Mesenchymal stem cell (in vitro differentiated cells and primary cell): ENCODE results near the gene SPATA12.
A peak's percentile ranks its signal among the peaks of the same experiment; 100 is the strongest.

ENCODE experiments used
- DNase-seq: peaks from one replicate; pipeline ENCODE4 v3.0.0-alpha.2; 2013
- H2AFZ ChIP-seq: one replicate; pipeline ENCODE4 v1.6.1; 2013; ENCODE audit warnings: low read depth, mild to moderate bottlenecking, control low read depth, inconsistent platforms, low read length, moderate library complexity
- H2AK5ac ChIP-seq: 2 replicates; pipeline ENCODE4 v1.6.1; 2013; ENCODE audit warnings: low read length, moderate library complexity, mild to moderate bottlenecking, inconsistent platforms; ENCODE audit not compliant: severe bottlenecking
- H2BK120ac ChIP-seq: one replicate; pipeline ENCODE4 v1.6.1; 2013; ENCODE audit warnings: low read depth, mild to moderate bottlenecking, inconsistent platforms, low read length, moderate library complexity
- H2BK12ac ChIP-seq, 2 experiments: one replicate each; pipeline ENCODE4 v1.6.1; 2013; ENCODE audit warnings: inconsistent platforms in 2 of 2, low read length in 2 of 2, mild to moderate bottlenecking in 2 of 2, moderate library complexity in 2 of 2, control low read depth in 1 of 2
- H2BK15ac ChIP-seq: one replicate; pipeline ENCODE4 v1.6.1; 2013; ENCODE audit warnings: mild to moderate bottlenecking, low read depth, inconsistent platforms; ENCODE audit not compliant: poor library complexity, severe bottlenecking
- H2BK5ac ChIP-seq: 2 replicates; pipeline ENCODE4 v1.6.1; 2013; ENCODE audit warnings: low read depth, mild to moderate bottlenecking, low read length, control low read depth, inconsistent platforms; ENCODE audit not compliant: poor library complexity, severe bottlenecking
- H3K14ac ChIP-seq, 2 experiments: one replicate each; pipeline ENCODE4 v1.6.1; 2013; ENCODE audit warnings: inconsistent platforms in 2 of 2, low read length in 2 of 2, control low read depth in 1 of 2, mild to moderate bottlenecking in 1 of 2, moderate library complexity in 1 of 2
- H3K18ac ChIP-seq, 2 experiments: one replicate each; pipeline ENCODE4 v1.6.1; 2013; ENCODE audit warnings: inconsistent platforms in 2 of 2, low read length in 2 of 2, control low read depth in 1 of 2, low read depth in 1 of 2, mild to moderate bottlenecking in 1 of 2
- H3K23ac ChIP-seq, 2 experiments: one replicate each; pipeline ENCODE4 v1.6.1; 2013; ENCODE audit warnings: inconsistent platforms in 2 of 2, low read length in 2 of 2, mild to moderate bottlenecking in 2 of 2, moderate library complexity in 2 of 2, control low read depth in 1 of 2
- H3K27ac ChIP-seq: 2 replicates; pipeline ENCODE4 v1.5.1; 2013; ENCODE audit warnings: mild to moderate bottlenecking, moderate library complexity, low read length, control low read depth, inconsistent platforms; ENCODE audit not compliant: poor library complexity, severe bottlenecking
- H3K27me3 ChIP-seq, 2 experiments: 2 replicates each; pipeline versions ENCODE4 v1.6.1 to v1.7.0; 2013; ENCODE audit warnings: low read length in 2 of 2, mild to moderate bottlenecking in 2 of 2, moderate library complexity in 2 of 2, control low read depth in 1 of 2, inconsistent platforms in 1 of 2; ENCODE audit not compliant: control insufficient read depth in 1 of 2, insufficient read depth in 1 of 2
- H3K36me3 ChIP-seq, 2 experiments: 2 replicates each; pipeline versions ENCODE4 v1.6.1 to v1.7.0; 2013; ENCODE audit warnings: low read length in 2 of 2, control low read depth in 1 of 2, inconsistent platforms in 1 of 2, low read depth in 1 of 2, mild to moderate bottlenecking in 1 of 2; ENCODE audit not compliant: insufficient read depth in 2 of 2, control insufficient read depth in 1 of 2
- H3K4ac ChIP-seq, 2 experiments: one replicate each; pipeline ENCODE4 v1.6.1; 2013; ENCODE audit warnings: inconsistent platforms in 2 of 2, low read length in 2 of 2, mild to moderate bottlenecking in 2 of 2, moderate library complexity in 2 of 2, control low read depth in 1 of 2, low read depth in 1 of 2
- H3K4me1 ChIP-seq: 2 replicates; pipeline ENCODE4 v1.6.1; 2013; ENCODE audit warnings: low read depth, low read length, control low read depth; ENCODE audit not compliant: control insufficient read depth, insufficient read depth
- H3K4me2 ChIP-seq: 2 replicates; pipeline ENCODE4 v1.6.1; 2013; ENCODE audit warnings: low read length, mild to moderate bottlenecking, inconsistent platforms; ENCODE audit not compliant: poor library complexity, severe bottlenecking
- H3K4me3 ChIP-seq, 2 experiments: 2 replicates each; pipeline versions ENCODE4 v1.5.1 to v1.7.0; 2013; ENCODE audit warnings: low read length in 2 of 2, mild to moderate bottlenecking in 2 of 2, control low read depth in 1 of 2, low read depth in 1 of 2; ENCODE audit not compliant: insufficient read depth in 1 of 2
- H3K79me1 ChIP-seq: replicated peaks from 2 replicates; pipeline ENCODE4 v1.6.1; 2013; ENCODE audit warnings: mild to moderate bottlenecking, control low read depth, low read length, inconsistent platforms; ENCODE audit not compliant: poor library complexity, severe bottlenecking
- H3K9ac ChIP-seq: 2 replicates; pipeline ENCODE4 v1.7.0; 2013; ENCODE audit warnings: mild to moderate bottlenecking, low read length, moderate library complexity
- H3K9me3 ChIP-seq: 2 replicates; pipeline ENCODE4 v1.7.0; 2013; ENCODE audit warnings: mild to moderate bottlenecking, low read length; ENCODE audit not compliant: control insufficient read depth
- H4K8ac ChIP-seq: one replicate; pipeline ENCODE4 v1.6.1; 2013; ENCODE audit warnings: inconsistent platforms, mild to moderate bottlenecking, low read length, moderate library complexity
- H4K91ac ChIP-seq: one replicate; pipeline ENCODE4 v1.6.1; 2013; ENCODE audit warnings: mild to moderate bottlenecking, low read length, inconsistent platforms
- WGBS: methylation state at CpG from one replicate; pipeline ENCODE4 v1.1.7; 2013; ENCODE audit warnings: mixed read lengths; 5-methylcytosine and 5-hydroxymethylcytosine counted together

The SPATA12 gene

GRCh38 chr3:57015912-57016311 is 44.6 kb upstream of the SPATA12 start:
- H3K36me3 ChIP-seq: peaks cover 3 to 20% of the 10 kb centered on the region in 2 experiments
- H2AK5ac ChIP-seq: peak overlapping the region; percentile 63
- no peak overlapping the region for H2BK5ac ChIP-seq
- no peaks in the 10 kb centered on the region for H3K79me1 ChIP-seq
- no peak overlapping the region for H3K4me2 ChIP-seq
- peaks cover 10% of the 10 kb centered on the region for H3K4me1 ChIP-seq
- H2BK15ac ChIP-seq: no peak overlapping the region
- DNase-seq: no peak
- H2BK12ac ChIP-seq: no peak overlapping the region
- no peak overlapping the region for H3K23ac ChIP-seq
- H3K4ac ChIP-seq: no peak overlapping the region
- H3K9me3 ChIP-seq: no peaks in the 10 kb centered on the region
- H3K14ac ChIP-seq: no peak overlapping the region
- no peak overlapping the region for H3K27ac ChIP-seq
- H4K91ac ChIP-seq: peak overlapping the region; percentile 57
- WGBS: 95% methylated on average over 6 of the region's 6 CpGs
- no peak overlapping the region for H3K18ac ChIP-seq
- no peaks in the 10 kb centered on the region for H3K27me3 ChIP-seq
- no peak overlapping the region for H3K9ac ChIP-seq
- no peak overlapping the region for H2AFZ ChIP-seq
- H4K8ac ChIP-seq: no peak overlapping the region
- no peak overlapping the region for H2BK120ac ChIP-seq
- no peak overlapping the region for H3K4me3 ChIP-seq

GRCh38 chr3:57017459-57017845 is 43.0 kb upstream of the SPATA12 start:
- Histone ChIP-seq H3K9ac (no peak overlapping the region), H3K4me3 (no peak overlapping the region), H3K14ac (no peak overlapping the region), H2AFZ (no peak overlapping the region), H3K4me1 (peaks cover 10% of the 10 kb centered on the region), H2BK15ac (peak overlapping the region; percentile 29), H3K27me3 (no peaks in the 10 kb centered on the region), H2AK5ac (no peak overlapping the region), H4K8ac (peak overlapping the region; percentile 8), H2BK12ac (peak overlapping the region in 1 of 2 experiments; percentile 22), H4K91ac (peak overlapping the region; percentile 44), H3K23ac (no peak overlapping the region), H2BK5ac (no peak overlapping the region), H3K79me1 (no peaks in the 10 kb centered on the region), H3K18ac (peak overlapping the region in 1 of 2 experiments; percentile 77), H3K36me3 (peaks cover 3 to 15% of the 10 kb centered on the region in 2 experiments), H3K9me3 (no peaks in the 10 kb centered on the region), H2BK120ac (peak overlapping the region; percentile 68), H3K4me2 (no peak overlapping the region), H3K27ac (no peak overlapping the region), H3K4ac (no peak overlapping the region)
- peak; percentile 56 for DNase-seq
- WGBS: 63% methylated on average over 8 of the region's 8 CpGs

- Histone ChIP-seq H3K27ac (no peak overlapping the region), H4K8ac (no peak overlapping the region), H4K91ac (no peak overlapping the region), H3K4ac (no peak overlapping the region), H3K23ac (no peak overlapping the region), H3K4me1 (peaks cover 10% of the 10 kb centered on the region), H2AFZ (no peak overlapping the region), H3K18ac (no peak overlapping the region), H2BK12ac (no peak overlapping the region), H3K4me2 (no peak overlapping the region), H2BK5ac (no peak overlapping the region), H3K79me1 (no peaks in the 10 kb centered on the region), H3K27me3 (no peaks in the 10 kb centered on the region), H2AK5ac (no peak overlapping the region), H3K4me3 (no peak overlapping the region), H3K9me3 (no peaks in the 10 kb centered on the region), H2BK120ac (no peak overlapping the region), H2BK15ac (no peak overlapping the region), H3K14ac (no peak overlapping the region), H3K9ac (no peak overlapping the region), H3K36me3 (peaks cover 0 to 15% of the 10 kb centered on the region in 2 experiments)
- no peak for DNase-seq
Measured at GRCh38 chr3:57018246-57018645, 42.2 kb upstream of the SPATA12 start.

- no peak overlapping the region for H3K18ac ChIP-seq
Measured at GRCh38 chr3:57019057-57019456, 41.4 kb upstream of the SPATA12 start.

More at GRCh38 chr3:57019057-57019456, 41.4 kb upstream of the SPATA12 start:
- Histone ChIP-seq H2AK5ac (no peak overlapping the region), H4K8ac (no peak overlapping the region), H3K14ac (no peak overlapping the region), H3K4ac (no peak overlapping the region), H4K91ac (no peak overlapping the region), H3K79me1 (no peaks in the 10 kb centered on the region), H2BK120ac (no peak overlapping the region), H3K27ac (no peak overlapping the region), H3K36me3 (peaks cover 0 to 11% of the 10 kb centered on the region in 2 experiments), H3K27me3 (no peaks in the 10 kb centered on the region), H3K9ac (no peak overlapping the region), H2BK15ac (no peak overlapping the region), H2BK12ac (no peak overlapping the region), H3K9me3 (no peaks in the 10 kb centered on the region), H3K4me3 (no peak overlapping the region), H3K4me2 (no peak overlapping the region), H2BK5ac (no peak overlapping the region), H2AFZ (no peak overlapping the region), H3K4me1 (peaks cover 10% of the 10 kb centered on the region), H3K23ac (no peak overlapping the region)
- DNase-seq: no peak
- WGBS: 86% methylated on average over 3 of the region's 3 CpGs
